GM04504 (cell line): ENCODE measurements around the gene WDR26.
A peak's percentile ranks its signal among the peaks of the same experiment; 100 is the strongest.
"Not testable (repeated sequence)": the region's sequence is repeated elsewhere in the genome, so short reads cannot be mapped to it uniquely, and the experiment has no call there.

Source experiments
- DNase-seq: peaks from one replicate; pipeline ENCODE4 v3.0.0-alpha.2; 2012; ENCODE audit warnings: low read depth

The WDR26 gene

DNA sequence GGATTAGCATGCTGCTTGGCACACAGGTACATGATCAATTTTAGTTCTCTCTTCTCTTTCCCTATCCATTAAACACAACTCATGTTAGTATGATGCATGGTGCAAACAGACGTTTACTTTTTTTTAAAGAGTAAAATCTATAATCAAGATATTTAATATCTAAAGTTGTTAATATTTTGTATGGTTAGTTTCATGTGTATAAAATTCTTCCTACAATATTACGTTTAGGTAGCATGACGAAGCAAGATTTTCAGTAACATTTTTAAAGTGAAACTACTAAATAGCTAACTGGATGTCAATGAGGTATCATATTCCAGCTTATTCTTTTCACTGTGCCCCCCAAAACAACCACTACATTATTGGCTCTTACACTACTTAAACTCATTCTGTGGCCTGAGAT, 41.3 kb downstream of the WDR26 start:
- DNase-seq, result no peak

DNA sequence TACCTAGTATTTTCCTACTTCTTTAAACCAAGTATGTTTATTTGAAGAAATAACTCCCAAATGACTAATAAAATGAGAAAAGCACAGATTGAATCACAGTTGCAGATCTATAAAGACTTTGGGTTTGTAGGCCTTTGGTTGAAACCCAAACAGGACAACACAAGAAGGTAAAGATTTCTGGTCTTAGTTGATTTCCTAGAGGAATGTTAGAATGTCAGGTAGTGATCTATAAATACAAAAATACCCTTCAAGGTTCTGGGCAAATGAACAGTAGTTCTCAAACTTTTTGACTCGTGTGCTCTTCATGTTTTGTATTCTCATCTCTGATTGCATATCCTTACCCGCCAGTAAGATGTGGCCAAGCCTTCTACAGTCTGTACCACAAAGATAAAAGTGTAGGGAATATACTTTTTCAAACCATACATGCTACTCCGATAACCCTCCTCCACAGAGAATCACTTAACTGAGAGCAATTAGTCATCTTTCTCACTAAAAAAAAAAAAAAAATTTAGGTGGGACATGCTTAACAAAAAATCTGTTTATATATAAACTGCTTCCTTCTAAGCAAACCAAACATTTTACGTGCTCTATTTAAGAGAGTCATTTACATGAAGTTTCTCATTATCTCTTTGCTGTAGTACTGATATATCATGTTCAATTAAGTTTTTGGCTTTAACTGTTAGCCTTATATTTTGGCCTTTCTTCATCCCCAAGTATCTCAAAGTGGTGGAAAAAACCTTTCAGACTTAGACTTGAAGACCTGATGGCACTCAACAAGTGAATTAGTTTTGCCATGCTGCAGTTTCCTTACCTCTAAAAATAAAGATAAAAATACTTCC, 42.0 kb downstream of the WDR26 start:
- no peak for DNase-seq

DNA sequence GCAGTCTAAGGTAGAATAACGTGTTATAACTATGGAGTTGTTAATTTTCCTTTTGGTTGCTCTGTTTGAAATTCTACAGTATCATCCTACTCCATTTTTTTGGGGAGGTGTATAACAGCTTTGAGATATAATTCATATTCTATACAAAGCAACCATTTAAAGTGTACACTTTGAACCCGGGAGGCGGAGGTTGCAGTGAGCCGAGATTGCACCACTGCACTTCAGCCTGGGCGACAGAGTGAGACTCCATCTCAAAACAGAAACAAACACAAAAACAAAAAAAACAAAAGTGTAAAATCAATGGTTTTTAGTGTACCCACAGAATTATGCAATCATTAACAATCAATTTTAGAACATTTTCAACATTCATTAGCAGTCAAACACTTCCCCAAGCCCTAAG, 44.1 kb downstream of the WDR26 start:
- no peak for DNase-seq

DNA sequence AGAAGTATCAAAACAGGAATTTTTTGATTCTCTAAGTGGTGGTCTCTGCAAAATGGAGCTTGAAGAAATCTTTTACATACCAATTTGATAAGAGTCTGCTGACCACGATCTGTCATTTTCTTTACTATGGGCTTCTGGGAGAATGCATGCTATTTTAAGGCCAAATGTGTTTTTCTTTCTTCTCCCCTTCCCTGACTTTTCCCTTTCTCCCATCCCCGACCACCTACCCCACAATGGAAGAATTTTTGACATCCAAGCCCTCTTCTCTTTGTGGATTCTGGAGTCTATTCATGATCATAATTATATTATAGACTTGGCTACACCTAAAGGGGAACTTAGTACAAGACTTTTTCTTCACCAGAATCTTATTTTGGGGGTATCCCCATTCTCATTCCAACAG, 46.7 kb downstream of the WDR26 start:
- no peak for DNase-seq

DNA sequence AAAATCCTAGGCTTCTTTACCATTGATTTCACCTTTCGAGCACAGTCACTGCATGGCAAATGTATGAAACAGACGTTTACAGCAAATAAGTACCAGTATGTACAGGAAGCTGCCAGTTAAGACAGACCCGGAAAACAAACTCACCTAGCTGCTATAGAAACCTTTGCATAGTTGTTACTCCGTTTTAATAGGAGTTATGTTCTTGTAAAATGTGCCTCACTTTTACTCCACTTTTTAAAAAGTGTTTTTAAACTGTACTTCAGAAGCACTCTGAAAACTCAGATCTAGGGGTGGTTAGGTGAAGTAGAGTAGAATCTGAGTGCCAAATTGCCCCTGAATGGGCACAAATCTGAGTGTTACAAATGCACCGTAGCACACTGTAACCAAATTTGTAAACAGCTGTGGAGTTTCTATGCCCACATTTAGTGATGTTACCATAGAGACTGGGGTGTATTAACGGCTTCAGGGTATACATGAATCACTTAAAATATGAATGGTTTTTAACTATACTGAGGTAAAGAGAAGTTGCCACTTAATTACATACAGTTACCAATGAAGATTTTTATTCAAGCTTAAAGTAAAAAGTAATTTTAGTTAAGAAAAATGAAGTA, 47.2 kb downstream of the WDR26 start:
- no peak for DNase-seq

DNA sequence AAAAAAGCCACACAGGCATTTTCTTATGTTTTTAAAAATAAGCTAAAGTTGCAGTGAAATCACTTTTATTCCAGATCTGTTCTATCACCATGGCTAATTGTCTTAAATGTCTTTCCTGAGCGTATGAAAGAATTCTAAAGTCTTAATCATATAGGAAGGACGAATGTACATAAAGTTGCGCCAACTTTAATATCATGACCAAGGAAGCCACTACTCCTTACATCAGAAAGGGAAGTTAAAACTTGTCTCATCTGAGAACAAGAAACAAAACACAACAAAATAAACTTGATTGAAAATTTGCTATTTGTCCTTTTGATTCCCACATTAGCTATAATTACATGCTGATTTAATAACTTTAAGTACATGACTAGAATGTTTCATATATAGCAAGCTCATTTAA, 51.4 kb downstream of the WDR26 start:
- no peak for DNase-seq

DNA sequence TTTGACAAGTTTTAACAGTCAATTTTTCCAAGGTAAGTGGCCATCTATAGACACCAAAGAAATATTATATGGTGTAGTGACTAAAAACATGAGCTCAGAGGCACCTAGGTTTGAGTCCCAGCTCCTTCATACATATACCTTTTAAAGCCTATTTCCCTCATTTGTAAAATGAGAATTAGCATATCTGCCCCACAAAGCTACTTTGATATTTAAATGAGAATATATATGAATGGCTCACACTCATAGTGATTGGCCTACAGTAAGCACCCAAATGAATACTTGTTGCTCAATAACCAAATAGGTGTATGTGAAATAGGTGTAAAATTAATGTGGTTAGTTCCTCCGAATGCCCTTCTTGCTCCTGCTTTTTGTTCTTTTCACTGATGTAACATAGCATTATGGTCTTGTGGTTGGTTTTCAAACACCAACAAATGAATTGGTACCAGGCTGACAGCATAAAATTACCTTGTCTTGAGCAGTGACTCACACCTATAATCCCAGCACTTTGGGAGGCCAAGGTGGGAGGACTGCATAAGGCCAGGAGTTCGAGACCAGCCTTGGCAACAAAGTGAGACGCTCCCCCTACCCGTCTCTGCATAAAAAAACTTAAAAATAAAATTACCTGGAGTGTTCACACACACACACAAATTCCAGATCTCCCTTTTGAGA, 52.6 kb downstream of the WDR26 start:
- no peak for DNase-seq

DNA sequence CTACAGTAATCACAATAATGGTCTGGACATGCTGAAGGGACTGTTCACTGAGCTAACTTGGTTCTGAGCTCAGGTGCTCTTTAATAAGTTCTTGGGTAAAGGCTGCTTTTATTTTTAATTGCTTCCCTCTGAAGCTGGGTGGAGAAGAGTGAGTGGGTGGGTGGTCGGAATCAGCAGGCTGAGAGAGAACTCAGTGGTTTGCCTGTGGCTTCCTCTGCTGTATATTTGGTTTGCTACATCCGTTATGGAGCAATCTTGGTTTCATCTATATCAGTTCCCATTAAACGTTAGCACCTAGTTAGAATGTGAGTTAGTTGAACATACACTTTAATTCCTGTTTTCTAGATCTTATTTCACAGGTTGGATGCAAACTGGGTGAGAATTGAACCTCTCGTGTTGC, 54.6 kb downstream of the WDR26 start:
- no peak for DNase-seq

DNA sequence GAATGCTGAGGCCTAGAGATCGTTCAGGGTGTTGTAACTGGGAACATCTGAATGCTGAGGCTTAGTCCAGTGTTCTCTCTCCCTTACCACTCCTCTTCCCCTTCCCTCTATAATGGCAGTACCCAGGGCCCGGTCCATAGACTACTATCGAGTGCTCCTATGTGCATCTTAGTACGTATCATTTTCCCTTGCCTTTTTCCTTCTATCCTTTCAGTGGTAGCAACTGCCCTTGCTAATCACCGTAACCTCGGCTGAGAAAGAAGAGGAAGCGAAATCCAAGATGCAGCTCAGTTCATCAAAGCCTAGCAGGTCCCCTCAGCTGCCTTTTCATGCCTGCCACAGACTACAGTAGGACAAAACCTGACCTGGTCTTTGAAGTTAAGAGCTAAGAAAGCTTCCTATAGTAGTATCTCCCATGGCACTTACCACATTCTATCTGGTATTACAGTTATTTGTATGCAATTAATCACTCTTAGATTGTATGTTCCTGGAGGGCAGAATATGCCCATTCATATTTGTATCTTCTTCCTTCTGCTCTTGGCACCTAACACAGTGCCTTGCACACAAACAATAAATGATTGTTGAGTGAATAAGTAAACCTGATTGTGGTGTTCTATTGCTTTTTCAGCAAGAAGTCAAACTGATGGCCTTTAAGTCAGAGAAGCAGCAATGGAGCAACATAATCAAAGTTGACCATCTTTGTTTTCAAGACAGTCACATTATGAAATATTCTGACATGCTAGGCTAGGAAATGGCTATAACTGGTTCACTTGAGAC, 55.6 kb downstream of the WDR26 start:
- no peak for DNase-seq

DNA sequence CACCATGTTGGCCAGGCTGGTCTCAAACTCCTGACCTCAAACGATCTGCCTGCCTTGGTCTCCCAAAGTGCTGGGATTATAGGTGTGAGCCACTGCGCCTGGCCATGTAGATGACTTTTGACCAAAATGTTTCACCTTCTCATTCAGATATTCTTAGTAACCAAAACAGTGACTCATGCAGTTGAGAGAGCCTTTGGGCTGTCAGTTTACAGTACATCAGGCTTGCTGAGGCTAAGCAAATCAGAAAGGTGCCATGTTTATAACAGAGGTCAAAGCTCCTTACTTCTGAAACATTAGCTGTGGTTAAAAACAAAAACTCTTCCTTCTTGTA, 57.0 kb downstream of the WDR26 start:
- DNase-seq, result peak; percentile 3

DNA sequence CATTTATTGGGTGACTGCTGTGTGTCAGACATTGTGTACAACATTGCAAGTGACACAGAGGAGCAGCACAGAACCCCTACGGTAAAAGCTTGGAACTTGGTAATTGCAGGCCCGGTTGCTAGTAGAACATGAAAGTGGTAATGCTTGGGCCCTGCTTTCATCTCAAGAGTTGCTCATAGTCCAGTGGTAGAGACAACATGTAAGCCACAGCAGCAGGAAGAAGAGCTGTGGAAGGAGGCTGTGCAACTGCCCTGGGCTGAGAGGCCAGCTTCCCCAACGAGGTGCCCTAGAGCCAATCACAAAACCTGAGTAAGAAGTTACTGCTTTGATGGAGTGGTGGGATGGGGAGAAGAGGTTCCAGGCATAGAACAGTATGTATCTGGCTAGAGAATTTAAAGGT, 59.5 kb downstream of the WDR26 start:
- no peak for DNase-seq

DNA sequence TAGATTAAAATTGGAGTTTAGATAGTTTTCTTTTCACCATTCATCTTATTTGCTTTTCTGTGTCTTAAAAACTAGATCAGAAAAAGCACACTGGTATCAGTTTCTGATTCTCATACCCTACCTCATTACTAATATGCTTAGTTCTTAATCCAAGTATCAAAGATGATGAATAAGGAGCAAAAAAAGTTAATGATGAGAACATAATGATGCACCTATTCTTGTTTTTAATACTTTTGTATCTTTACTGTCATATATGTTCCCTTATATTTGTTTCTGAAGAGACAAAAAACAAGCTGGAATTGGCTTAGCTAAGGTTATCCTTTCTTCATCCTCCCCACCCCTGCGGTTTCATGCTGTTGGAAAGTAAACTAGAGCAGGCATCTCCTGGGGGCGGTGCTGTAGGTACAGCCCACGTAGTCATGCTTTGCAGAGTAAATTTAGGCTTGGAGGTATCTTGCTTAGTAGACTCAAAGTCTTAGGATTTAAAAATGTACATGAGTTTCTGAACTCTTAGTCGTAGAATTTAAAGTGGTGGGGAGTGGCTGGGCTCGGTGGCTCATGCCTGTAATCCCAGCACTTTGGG, 61.5 kb downstream of the WDR26 start:
- no peak for DNase-seq

DNA sequence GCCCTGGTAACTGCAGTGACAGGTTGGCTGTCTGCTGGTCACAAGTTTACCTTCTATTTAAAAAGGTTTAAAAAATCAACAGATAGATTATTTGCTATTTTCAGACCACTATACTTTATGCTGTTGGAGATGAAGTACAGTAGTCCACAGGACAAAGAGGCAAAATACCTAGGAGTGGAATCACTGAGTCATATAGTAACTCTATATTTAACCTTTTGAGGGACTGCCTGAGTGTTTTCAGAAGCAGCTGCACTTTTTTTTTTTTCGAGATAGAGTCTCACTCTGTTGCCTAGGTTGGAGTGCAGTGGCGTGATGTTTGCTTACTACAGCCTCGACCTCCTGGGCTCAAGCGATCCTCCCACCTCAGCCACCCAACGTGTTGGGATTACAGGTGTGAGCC, 66.2 kb downstream of the WDR26 start:
- no peak for DNase-seq

DNA sequence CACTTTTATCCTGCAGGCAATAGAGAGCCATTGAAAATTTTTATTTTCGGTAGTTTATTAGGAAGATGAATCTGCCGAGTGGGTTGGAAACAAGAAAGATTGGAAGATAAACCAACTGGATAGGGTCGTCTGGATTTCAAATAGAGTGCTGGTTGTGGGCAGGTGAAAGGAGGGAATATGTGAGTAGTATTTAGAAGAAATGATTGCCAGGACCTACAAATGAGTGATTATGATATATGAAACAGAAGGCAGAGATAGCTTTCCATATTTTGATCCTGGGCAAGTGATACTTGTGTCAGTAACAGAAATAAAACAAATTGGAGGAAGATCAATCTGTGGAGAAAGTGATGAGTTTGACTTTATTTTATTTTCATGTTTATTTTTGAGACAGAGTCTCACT, 75.4 kb downstream of the WDR26 start:
- no peak for DNase-seq

DNA sequence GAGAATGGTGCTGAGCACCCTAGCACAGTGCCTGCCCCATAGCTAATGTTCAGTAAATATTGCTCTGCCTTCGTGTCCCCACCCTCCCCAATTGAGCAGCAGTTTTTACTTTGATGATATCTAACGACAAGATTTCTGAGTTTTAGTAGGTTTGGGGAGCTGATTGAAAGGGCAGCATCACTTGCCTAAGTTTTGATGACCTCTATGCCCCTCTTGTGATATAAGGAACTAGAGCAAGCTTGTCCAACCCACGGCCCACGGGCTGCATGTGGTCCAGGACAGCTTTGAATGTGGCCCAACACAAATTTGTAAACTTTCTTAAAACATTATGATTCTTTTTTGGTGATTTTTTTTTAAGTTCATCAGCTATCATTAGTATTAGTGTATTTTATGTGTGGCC, 76.4 kb downstream of the WDR26 start:
- no peak for DNase-seq

DNA sequence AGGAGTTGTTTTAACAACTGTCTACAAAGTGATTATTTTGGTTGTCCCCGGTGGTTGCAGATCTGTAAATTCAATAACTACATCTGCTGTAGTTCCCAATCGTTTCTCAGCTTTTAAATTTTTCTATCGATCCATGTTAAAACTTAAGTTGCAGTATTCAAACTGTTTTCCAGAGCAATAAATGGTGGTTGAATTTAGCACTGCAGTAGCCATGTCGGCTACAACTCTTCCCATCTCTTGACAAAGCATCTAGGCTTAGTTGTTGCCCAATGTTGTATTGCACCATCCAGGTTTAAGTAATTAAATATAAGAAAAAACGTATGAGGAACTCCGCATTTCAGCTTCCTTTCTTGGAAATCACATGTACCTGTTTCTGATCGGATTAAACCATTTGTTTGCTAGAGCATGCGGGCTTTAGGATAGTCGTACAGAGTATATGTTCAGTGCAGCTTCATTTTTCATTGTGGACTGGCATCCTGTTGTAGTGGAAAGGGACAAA, 76.9 kb downstream of the WDR26 start:
- peak; percentile 29 for DNase-seq

DNA sequence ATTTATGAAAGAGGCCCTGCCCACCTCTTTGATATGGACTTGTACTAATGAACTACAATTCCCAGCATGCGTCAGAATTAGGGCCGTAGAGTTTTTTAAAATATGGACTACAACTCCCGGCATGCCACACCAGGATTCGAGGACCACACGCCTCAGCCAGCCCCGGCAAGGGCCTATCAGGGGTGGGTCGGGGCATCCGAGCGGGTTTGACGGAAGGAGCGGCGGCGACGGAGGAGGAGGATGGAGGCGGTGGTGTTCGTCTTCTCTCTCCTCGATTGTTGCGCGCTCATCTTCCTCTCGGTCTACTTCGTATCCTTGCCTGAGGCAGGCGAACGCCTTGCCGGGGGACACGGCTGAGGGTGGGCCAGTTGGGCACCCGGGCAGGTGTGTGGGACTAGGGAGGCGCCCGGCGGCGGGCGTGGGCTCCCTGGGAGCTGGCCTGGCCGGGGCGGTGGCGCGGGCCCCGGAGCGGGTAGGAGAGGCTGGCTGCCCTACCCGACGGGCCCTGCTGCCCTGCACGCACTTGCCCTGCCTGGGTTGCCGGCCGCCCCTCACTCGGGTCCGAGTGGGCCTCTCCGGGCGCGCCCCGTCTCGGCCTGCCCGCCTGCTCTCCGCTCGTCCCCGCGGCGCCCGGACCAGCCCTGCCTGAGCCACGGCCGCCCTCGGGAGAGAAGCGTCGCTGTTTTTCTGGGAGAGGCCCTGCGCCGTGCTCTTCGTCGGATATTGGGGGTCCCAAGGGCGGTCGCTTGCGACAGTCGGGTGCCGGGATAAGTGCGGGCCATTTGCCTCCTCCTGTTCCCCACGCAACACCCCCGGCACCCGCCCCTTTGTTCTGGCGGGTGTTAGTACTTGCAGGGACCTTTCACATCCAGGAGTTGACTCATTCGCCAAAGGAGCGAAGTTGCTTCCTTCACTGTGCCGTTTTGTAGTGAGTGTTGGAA, 77.6 kb downstream of the WDR26 start, which contains the start of gene CNIH4:
CNIH4 (plus strand) TSS at position 195 of the 941 bp plus-strand sequence; CDS start at position 241, 46 bp downstream.
- DNase-seq, result peak; percentile 88

DNA sequence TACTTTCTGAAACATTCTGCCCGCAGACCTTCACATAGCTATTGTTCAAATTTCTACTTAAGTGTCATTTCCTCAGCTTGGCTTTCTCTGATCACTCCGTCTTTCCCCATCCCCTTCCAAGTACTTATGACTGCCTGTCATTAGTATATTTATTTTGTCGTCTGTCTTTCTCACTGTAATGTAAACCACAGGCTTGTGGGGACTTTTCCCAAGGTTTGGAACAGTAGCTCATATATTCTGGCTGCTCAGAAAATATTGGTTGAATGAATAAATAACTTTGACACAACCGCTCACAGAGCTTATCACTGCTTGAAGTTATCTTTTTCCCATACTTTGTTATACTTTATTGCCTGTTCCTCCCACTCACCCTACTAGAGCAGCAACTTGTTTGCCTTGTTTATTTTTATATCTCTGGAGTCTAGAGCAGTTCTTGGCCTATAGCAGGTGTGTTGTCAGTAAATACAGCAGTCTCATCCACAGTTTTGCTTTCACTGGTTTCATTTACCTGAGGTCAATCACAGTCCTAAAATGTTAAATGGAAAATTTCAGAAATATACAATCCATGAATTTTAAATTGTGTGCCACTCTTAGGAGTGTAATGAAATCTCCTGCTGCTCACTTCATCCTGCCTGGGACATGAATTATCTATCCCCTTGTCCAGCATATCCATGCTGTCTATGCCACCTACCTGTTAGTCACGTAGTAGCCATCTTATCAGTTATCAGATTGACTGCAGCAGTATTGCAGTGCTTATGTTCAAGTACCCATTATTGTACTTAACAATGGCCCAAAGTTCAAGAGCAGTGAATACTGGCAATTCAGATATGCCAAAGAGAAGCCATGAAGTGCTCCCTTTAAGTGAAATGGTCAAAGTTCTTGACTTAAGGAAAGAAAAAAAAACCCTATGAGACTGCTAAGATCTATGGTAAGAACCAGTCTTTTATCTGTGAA, 80.3 kb downstream of the WDR26 start:
- DNase-seq, result no peak

DNA sequence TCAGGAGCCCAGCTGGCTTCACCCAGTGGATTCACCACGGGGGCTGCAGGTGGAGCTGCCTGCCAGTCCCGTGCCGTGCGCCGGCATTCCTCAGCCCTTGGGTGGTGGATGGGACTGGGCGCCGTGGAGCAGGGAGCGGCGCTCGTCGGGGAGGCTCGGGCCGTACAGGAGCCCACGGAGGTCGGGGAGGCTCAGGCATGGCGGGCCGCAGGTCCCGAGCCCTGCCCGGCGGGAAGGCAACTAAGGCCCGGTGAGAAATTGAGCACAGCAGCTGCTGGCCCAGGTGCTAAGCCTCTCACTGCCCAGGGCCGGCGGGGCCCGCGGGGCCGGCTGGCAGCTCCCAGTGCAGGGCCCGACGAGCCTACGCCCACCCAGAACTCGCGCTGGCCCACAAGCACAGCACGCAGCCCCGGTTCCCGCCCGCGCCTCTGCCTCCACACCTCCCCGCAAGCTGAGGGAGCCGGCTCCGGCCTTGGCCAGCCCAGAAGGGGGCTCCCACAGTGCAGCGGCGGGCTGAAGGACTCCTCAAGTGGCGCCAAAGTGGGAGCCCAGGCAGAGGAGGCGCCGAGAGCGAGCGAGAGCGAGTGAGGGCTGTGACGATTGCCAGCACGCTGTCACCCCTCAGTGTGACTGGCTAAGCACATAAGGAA, 82.0 kb downstream of the WDR26 start:
- DNase-seq, result not testable (repeated sequence)
